Smooth muscle cell (in vitro differentiated cells): Measurements from ENCODE around the gene PSD. TPM values are rescaled to one million over a fixed set of nuclear protein-coding genes. Genes with fewer than 3 reads are reported as not detected.

Experiments used
- DNase-seq: peaks from one replicate; lab custom pipeline; 2025; ENCODE audit not compliant: unreplicated experiment; lab: John Stamatoyannopoulos, UW
- H2AFZ ChIP-seq: fragments of 200-600 bp; sonication (generic); 2 replicates; pipeline ENCODE4 v1.6.0; 2016; ENCODE audit warnings: antibody characterized with exemption, low read depth, mild to moderate bottlenecking
- H3F3A ChIP-seq: fragments of 200-600 bp; sonication (generic); 2 replicates; pipeline ENCODE4 v1.6.0; 2017; ENCODE audit warnings: antibody characterized with exemption, low read depth
- H3K27ac ChIP-seq: fragments of 200-600 bp; sonication (generic); 2 replicates; pipeline ENCODE4 v1.5.1; 2016; ENCODE audit warnings: low read depth, mild to moderate bottlenecking
- H3K27me3 ChIP-seq: fragments of 200-600 bp; sonication (generic); 2 replicates; pipeline ENCODE4 v1.6.1; 2016; ENCODE audit warnings: low read depth, mild to moderate bottlenecking
- H3K36me3 ChIP-seq: fragments of 200-600 bp; sonication (generic); 2 replicates; pipeline ENCODE4 v1.5.1; 2016; ENCODE audit warnings: low read depth
- H3K4me1 ChIP-seq: fragments of 200-600 bp; sonication (generic); 2 replicates; pipeline ENCODE4 v1.5.1; 2016; ENCODE audit warnings: low read depth
- H3K4me2 ChIP-seq: fragments of 200-600 bp; sonication (generic); 2 replicates; pipeline ENCODE4 v1.6.0; 2016; ENCODE audit warnings: mild to moderate bottlenecking
- H3K4me3 ChIP-seq: fragments of 200-600 bp; sonication (generic); 2 replicates; pipeline ENCODE4 v1.5.1; 2016; ENCODE audit warnings: mild to moderate bottlenecking
- H3K79me2 ChIP-seq: fragments of 200-600 bp; sonication (generic); 2 replicates; pipeline ENCODE4 v1.6.0; 2016; ENCODE audit warnings: low read depth, mild to moderate bottlenecking
- H3K9ac ChIP-seq: fragments of 200-600 bp; sonication (generic); 2 replicates; pipeline ENCODE4 v1.6.0; 2016; ENCODE audit warnings: low read depth
- H3K9me3 ChIP-seq: fragments of 200-600 bp; sonication (generic); replicated peaks from 2 replicates; pipeline ENCODE4 v1.5.1; 2016; ENCODE audit warnings: low read depth
- H4K20me1 ChIP-seq: fragments of 200-600 bp; sonication (generic); 2 replicates; pipeline ENCODE4 v1.6.0; 2016; ENCODE audit warnings: low read depth
- WGBS: methylation state at CpG from one replicate; pipeline ENCODE4 v1.1.7; 2016; ENCODE audit warnings: low lambda C conversion rate; 5-methylcytosine and 5-hydroxymethylcytosine counted together
- polyA plus RNA-seq: library from polyadenylated mRNA; unstranded; fragments of >200 nt; fragmentation: Nextera tagmentation; extraction: Ambion mirVana; gene quantifications from 2 replicates; pipeline ENCODE4 v1.2.1, GENCODE V29; 2016
- total RNA-seq: library from RNA; depleted of rRNA; stranded (reverse); fragments of >200 nt; gene quantifications from 2 replicates; pipeline ENCODE4 v1.2.3, GENCODE V29; 2014
- TF ChIP-seq, protein P1 (sequence below): fragments of 200-600 bp; sonication (generic); IDR thresholded peaks from 2 replicates; pipeline ENCODE4 v1.5.1; 2017; ENCODE audit warnings: borderline replicate concordance, mild to moderate bottlenecking, antibody characterized with exemption; ENCODE audit not compliant: insufficient read depth, poor library complexity, severe bottlenecking

The PSD gene
- total and polyA plus RNA-seq, 2 experiments from 2014 or later = 4.1 to 31.6 TPM

DNA sequence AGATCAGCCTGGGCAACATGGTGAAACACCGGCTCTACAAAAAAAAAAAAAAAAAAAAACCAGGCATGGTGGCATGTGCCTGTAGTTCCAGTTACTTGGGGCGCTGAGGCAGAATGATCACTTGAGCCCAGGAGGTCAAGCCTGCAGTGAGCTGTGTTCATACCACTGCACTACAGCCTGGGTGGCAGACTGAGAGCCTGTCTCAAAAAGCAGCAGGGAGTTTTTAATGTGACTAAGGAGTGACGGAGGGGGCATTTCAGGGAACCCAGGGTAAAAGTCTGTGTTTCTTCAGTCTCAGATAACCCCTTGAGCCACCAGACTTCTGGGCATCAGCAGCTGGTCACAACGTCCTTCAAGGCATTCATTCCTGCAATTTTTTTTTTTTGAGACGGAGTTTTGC is 34.9 kb upstream of the PSD start:
- Histone ChIP-seq H3K4me1 (peaks cover 21% of the 10 kb centered on the region), H2AFZ (no peak overlapping the region), H3K36me3 (no peaks in the 10 kb centered on the region), H3K27me3 (no peaks in the 10 kb centered on the region), H3K27ac (peak overlapping the region; percentile 77), H3K4me3 (no peak overlapping the region), H3K9me3 (no peaks in the 10 kb centered on the region), H3K4me2 (peak overlapping the region; percentile 31), H3K79me2 (no peaks in the 10 kb centered on the region), H3K9ac (peak overlapping the region; percentile 8), H4K20me1 (peaks cover 6% of the 10 kb centered on the region), H3F3A (peaks cover 25% of the 10 kb centered on the region)
- 53% methylated on average over 5 of the region's 5 CpGs for WGBS
- TF ChIP-seq, protein P1, sequence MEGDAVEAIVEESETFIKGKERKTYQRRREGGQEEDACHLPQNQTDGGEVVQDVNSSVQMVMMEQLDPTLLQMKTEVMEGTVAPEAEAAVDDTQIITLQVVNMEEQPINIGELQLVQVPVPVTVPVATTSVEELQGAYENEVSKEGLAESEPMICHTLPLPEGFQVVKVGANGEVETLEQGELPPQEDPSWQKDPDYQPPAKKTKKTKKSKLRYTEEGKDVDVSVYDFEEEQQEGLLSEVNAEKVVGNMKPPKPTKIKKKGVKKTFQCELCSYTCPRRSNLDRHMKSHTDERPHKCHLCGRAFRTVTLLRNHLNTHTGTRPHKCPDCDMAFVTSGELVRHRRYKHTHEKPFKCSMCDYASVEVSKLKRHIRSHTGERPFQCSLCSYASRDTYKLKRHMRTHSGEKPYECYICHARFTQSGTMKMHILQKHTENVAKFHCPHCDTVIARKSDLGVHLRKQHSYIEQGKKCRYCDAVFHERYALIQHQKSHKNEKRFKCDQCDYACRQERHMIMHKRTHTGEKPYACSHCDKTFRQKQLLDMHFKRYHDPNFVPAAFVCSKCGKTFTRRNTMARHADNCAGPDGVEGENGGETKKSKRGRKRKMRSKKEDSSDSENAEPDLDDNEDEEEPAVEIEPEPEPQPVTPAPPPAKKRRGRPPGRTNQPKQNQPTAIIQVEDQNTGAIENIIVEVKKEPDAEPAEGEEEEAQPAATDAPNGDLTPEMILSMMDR = no peak
- no peak for DNase-seq

DNA sequence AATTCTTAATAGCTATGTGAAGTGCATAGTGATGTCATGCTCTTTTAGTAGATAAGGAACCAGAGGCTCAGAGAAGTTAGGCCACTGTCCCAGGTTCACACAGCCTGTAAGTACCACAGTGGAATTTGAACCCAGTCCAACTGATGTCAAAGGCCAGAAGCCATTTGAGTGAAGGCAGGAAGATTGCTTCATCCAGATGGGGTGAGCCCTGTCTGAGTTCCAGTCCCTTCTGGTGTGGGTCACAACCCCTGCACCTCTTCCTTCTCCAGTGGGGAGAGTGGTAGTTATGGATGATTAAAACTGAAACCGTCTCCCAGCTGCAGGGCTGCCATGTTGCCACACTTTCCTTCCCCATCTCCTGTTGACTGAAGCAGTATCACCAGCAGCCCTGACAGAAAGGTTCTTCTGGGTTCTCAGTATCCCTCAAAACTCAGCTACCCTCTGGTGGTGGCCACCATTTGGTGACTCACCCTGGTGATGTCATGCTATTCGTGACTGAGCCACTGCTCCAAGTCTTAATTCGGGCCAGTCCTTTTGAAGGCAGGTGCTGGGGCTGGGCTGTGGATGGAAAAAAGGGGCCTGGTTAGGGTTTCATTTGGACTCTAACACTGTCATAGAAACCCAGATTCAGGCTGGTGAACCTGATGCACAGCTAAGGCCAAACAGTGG is 34.2 kb upstream of the PSD start:
- H3K4me3 ChIP-seq = no peak overlapping the region
- TF ChIP-seq, protein P1 = no peak
- peaks cover 6% of the 10 kb centered on the region for H4K20me1 ChIP-seq
- no peaks in the 10 kb centered on the region for H3K27me3 ChIP-seq
- no peak for DNase-seq
- H3K79me2 ChIP-seq = no peaks in the 10 kb centered on the region
- H3K36me3 ChIP-seq = no peaks in the 10 kb centered on the region
- no peak overlapping the region for H3K4me2 ChIP-seq
- peak overlapping the region; percentile 77 for H3K27ac ChIP-seq
- H3K9ac ChIP-seq = peak overlapping the region; percentile 8
- WGBS = 31% methylated on average over 3 of the region's 3 CpGs
- no peaks in the 10 kb centered on the region for H3K9me3 ChIP-seq
- H3K4me1 ChIP-seq = peaks cover 21% of the 10 kb centered on the region
- H3F3A ChIP-seq = peaks cover 25% of the 10 kb centered on the region
- no peak overlapping the region for H2AFZ ChIP-seq

DNA sequence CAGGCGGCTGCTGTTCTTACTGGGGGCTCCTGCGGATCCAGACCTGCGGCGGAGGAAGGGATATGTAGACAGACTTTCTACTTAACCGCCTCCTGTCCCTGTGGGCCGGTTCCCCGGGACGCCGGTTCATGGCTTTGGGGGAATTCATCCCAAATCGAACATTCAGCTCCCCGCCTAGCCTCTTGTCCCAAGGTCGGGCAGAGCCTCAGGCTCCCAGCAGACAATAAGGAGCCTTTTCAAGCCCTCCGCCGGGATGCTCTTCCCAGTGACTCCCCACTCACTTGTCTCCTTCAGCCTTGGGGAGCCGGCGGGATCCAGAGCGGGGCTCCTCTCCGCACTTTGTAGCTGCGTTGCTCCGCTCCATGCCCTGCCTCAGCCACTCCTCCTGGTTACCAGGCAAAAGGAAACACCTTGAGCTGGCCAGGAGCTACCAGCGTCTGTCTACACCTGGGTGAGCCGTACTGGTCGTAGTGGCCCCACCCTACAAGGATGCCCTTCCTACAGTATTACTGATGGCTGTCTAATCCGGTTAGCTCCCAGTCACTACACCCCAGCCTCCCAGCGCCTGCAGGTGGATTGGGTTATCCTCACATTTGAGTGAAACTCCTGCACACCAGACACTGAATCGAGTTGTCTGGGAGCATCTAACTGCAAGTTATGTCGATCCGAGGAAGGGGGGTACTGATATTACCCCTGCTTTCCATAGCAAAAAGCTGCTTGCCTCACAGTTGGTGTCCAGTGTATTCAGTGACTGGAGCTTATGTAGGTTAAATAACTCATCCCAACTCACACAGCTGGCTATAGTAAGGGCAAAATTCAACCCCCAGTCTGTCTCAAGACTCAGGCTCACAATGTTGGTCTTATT is 32.8 kb upstream of the PSD start, which contains the start of gene C10orf95:
C10orf95 (minus strand) TSS at position 439 of the 865 bp plus-strand sequence. CDS start 450 bp downstream, outside the sequence.
- DNase-seq = no peak
- 32% methylated on average over 28 of the region's 28 CpGs for WGBS
- H3K9ac ChIP-seq = peak within 1 kb of the TSS; percentile 47
- TF ChIP-seq, protein P1 = no peak
- no peaks in the 10 kb centered on the region for H3K27me3 ChIP-seq
- no peak within 1 kb of the TSS for H2AFZ ChIP-seq
- peaks cover 22% of the 10 kb centered on the region for H3F3A ChIP-seq
- peak within 1 kb of the TSS; percentile 98 for H3K4me2 ChIP-seq
- H3K36me3 ChIP-seq = no peaks in the 10 kb centered on the region
- H3K4me3 ChIP-seq = peak within 1 kb of the TSS; percentile 76
- no peaks in the 10 kb centered on the region for H3K79me2 ChIP-seq
- peaks cover 6% of the 10 kb centered on the region for H4K20me1 ChIP-seq
- H3K9me3 ChIP-seq = no peaks in the 10 kb centered on the region
- peaks cover 21% of the 10 kb centered on the region for H3K4me1 ChIP-seq
- peak within 1 kb of the TSS; percentile 77 for H3K27ac ChIP-seq
